GM18505 (cell line): ENCODE measurements around the gene TUBB2A.
A peak's percentile ranks its signal among the peaks of the same experiment; 100 is the strongest.

ENCODE experiments used
- ATAC-seq: cut with Tn5 transposase; IDR thresholded peaks from one replicate; pipeline ENCODE4 v1.9.1; 2021; ENCODE audit not compliant: unreplicated experiment
- POLR2A ChIP-seq: IDR thresholded peaks from 4 replicates; pipeline ENCODE4 v1.6.1; 2011; ENCODE audit warnings: borderline replicate concordance; ENCODE audit not compliant: insufficient read depth, insufficient read length; ENCODE audit errors: extremely low read depth

The TUBB2A gene

GRCh38 chr6:3128356-3129108 lies 28.8 kb downstream of the TUBB2A start:
- no peak for ATAC-seq
- TF ChIP-seq POLR2A: no peak

GRCh38 chr6:3125815-3126214 lies 31.5 kb downstream of the TUBB2A start:
- ATAC-seq: no peak
- no peak for TF ChIP-seq POLR2A

- ATAC-seq: no peak
- TF ChIP-seq POLR2A: no peak
These were observed 32.7 kb downstream of the TUBB2A start for GRCh38 chr6:3124667-3125066.

- no peak for TF ChIP-seq POLR2A
- no peak for ATAC-seq
These were observed 34.5 kb downstream of the TUBB2A start for GRCh38 chr6:3122823-3123182.

- no peak for ATAC-seq
- TF ChIP-seq POLR2A: no peak
These were observed 36.6 kb downstream of the TUBB2A start for GRCh38 chr6:3120765-3121089.

DNA sequence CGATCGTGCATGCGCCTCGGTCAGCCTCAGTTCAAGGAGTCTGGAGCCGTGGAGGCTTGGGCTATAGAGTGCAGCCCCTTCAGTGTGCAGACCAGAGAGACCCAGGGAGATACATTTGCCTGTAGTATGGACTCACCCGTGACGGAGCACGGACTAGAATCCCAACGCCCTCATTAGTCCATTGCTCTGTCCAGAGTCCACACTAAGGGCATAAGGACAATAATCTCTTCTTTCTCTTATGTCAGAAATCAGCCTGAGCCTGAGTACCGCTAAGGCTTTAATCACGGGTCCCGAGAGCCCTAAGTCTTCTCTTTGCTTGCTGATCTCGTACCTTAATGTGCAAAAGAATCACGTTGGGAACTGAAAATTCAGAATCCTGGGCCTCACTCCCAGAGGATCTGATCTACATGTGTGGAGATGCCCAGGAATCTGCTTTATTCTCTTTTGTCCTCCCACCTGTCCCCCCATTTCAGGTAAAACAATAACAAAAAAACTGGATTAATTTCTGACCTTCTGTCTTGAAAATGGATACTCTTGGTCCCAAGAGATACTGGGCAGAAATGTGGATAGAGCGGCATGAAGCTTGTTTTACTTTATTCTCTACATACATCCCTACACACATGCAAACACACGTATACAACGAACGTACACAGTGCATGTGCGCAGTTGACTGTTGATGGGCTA lies 38.2 kb downstream of the TUBB2A start:
- peak; percentile 24 for ATAC-seq
- no peak for TF ChIP-seq POLR2A

- peak; percentile 94 for ATAC-seq
- TF ChIP-seq POLR2A: peak; percentile 79
These were observed 38.8 kb downstream of the TUBB2A start, which contains the start of gene BPHL for GRCh38 chr6:3118353-3119039. BPHL (plus strand) TSS chr6:3118711; CDS start chr6:3118741, 30 bp downstream.

DNA sequence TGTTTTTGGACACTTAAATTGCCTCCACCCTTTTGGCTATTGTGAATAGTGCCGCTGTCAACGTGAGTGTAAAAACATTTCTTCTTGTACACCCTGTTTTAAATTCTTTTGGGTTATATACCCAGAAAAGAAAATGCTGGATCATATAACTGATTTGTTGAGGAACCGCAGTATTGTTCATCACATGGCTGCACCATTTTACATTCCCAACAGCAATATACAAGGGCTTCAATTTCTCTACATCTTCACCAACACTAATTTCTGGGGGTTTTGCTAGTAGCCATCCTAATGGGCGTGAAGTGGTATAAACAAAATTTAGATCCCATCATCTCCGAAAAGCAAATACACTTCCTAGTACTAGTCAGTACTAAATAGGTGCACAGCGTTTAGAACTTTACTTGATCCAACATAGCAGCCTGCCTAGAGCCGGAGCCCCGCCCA lies 39.4 kb downstream of the TUBB2A start:
- no peak for ATAC-seq
- no peak for TF ChIP-seq POLR2A

DNA sequence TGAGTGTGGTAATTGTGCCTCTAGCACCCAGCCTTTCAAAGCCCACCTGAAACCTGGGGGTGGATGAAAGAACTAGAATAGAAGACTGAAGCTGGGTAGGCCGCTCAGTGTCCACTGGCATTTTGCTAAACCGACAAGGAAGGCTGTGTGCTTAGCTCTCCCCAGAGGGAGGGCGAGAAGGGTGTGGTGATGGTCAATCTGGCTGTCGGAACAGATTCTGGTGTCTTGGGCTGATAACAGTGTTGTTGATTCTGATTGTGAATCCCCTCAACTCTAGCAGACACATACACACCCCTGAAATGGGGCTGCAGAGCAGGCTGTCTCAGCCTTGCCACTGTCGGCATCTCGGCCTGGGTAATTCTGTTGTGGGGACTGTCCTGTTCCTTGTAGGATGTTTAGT lies 43.0 kb downstream of the TUBB2A start:
- no peak for TF ChIP-seq POLR2A
- no peak for ATAC-seq

GRCh38 chr6:3109761-3110160 lies 47.6 kb downstream of the TUBB2A start:
- ATAC-seq: no peak
- TF ChIP-seq POLR2A: no peak

- no peak for TF ChIP-seq POLR2A
- no peak for ATAC-seq
These were observed 48.5 kb downstream of the TUBB2A start for GRCh38 chr6:3108746-3109414.
